Pancreas (tissue), 10 donors: ENCODE measurements around the gene DGCR8. TPM values are rescaled to one million over a fixed set of nuclear protein-coding genes. Genes with fewer than 3 reads are reported as not detected.

Experiments
- ATAC-seq, 4 donors: fragments of 200-7000 bp; cut with Tn5 transposase; one replicate each; pipeline versions ENCODE4 v1.8.0 to v1.9.1; 2020; ENCODE audit warnings: mild to moderate bottlenecking in 4 of 4, moderate library complexity in 4 of 4
- DNase-seq, 6 donors: peaks; one replicate each; pipeline ENCODE4 v3.0.0-alpha.2; 2020
- FAIRE-seq: peaks from 2 replicates; lab custom pipeline; 2012; peaks lifted over from hg19 to GRCh38; lab: Jason Lieb, UNC
- H3K27ac ChIP-seq, 4 donors: fragments of 200-600 bp; sonication (generic); 1 replicate in 3 of 4; 2 replicates in 1 of 4; pipeline versions ENCODE4 v1.5.0 to v1.8.0; 2020
- H3K27me3 ChIP-seq, 4 donors: fragments of 200-600 bp; one replicate each; pipeline ENCODE4 v1.8.0; 2021
- H3K36me3 ChIP-seq, 3 donors: fragments of 200-600 bp; sonication (generic) in 1 of 3; one replicate each; pipeline versions ENCODE4 v1.5.0 to v1.8.0; 2020 to 2021
- H3K4me1 ChIP-seq, 3 donors: fragments of 200-600 bp; one replicate each; pipeline ENCODE4 v1.8.0; 2021
- H3K4me3 ChIP-seq, 4 donors: fragments of 200-600 bp; sonication (generic) in 2 of 4; one replicate each; pipeline versions ENCODE4 v1.5.0 to v1.8.0; 2020 to 2021
- H3K9me3 ChIP-seq, 4 donors: fragments of 200-600 bp; one replicate each; pipeline ENCODE4 v1.8.0; 2021
- CTCF ChIP-seq, 4 donors: fragments of 200-600 bp; sonication (generic) in 3 of 4; IDR thresholded peaks; one replicate each; pipeline versions ENCODE4 v1.5.0 to v1.8.0; 2021; ENCODE audit warnings: antibody characterized with exemption in 4 of 4
- WGBS, 2 donors: extraction: QIAGEN DNeasy Blood & Tissue Kit; methylation state at CpG; one replicate each; pipeline ENCODE4 v1.1.7; 2013; 5-methylcytosine and 5-hydroxymethylcytosine counted together
- intact Hi-C, 3 donors: fragments of 100-400 bp; cut with DNase I; formaldehyde crosslinking; loops; one replicate each; pipeline versions ENCODE4 v1.11.1 to v1.14.2; 2022
- polyA plus RNA-seq, 2 donors: library from polyadenylated mRNA; stranded (reverse); fragments of 200-250 nt; gene quantifications; one replicate each; pipeline ENCODE4 v1.2.3, GENCODE V29; 2013
- total RNA-seq, 6 donors: library from RNA; stranded (reverse); fragmentation: NEBNext Ultra II Directional in 4 of 6; extraction: Animal tissue kit (Norgen Biotek cat#: 25700) in 4 of 6; gene quantifications; one replicate each; pipeline versions ENCODE4 v1.2.1 to v1.2.4, GENCODE V29; 2021 to 2023
- donor health status: healthy with polysubstance abuse.
- donor health status: DM: no; HTN: no; CAD: no; lungs with moderate emphysema.
- donor health status: DM: no; HTN: no; CAD: no.
- donor health status: control.
- donor health status: control.
- donor health status: Bipolar disorder and iron deficiency.
- donor health status: DM: yes; HTN: yes; CAD: no.
- donor health status: DM: no; HTN: no; CAD: no.
- donor health status: DM: no; HTN: no; CAD: no.
- donor health status: DM: yes; HTN: yes; CAD: no.

Gene DGCR8
- total and polyA plus RNA-seq, 8 donors = 14.9 to 31.9 (median 18.9) TPM

- no peaks in the 10 kb centered on the region for H3K9me3 ChIP-seq
- no peak for TF ChIP-seq CTCF (IDR thresholded peaks at IDR 0.05)
- DNase-seq = peak in 1 of 6 donors; percentile 75
- intact Hi-C loops = loop anchor here in 2 of 3 donors (10.0 kb wide), 1 partner anchor 149 kb away; no protein-coding TSS in a partner anchor
- WGBS, 2 donors = 94% methylated on average over 13 of the region's 13 CpGs
- no peak for ATAC-seq
- H3K4me3 ChIP-seq = no peak overlapping the region
- H3K27ac ChIP-seq = no peak overlapping the region
- no peaks in the 10 kb centered on the region for H3K27me3 ChIP-seq
- peaks cover 0 to 10% (median 0%) of the 10 kb centered on the region in 3 donors for H3K36me3 ChIP-seq
- no peak for FAIRE-seq
- H3K4me1 ChIP-seq = peaks cover 0 to 7% (median 5%) of the 10 kb centered on the region in 3 donors
Measured at GRCh38 chr22:20123366-20124082, 43.5 kb downstream of the DGCR8 start.

GRCh38 chr22:20124083-20124787, 44.2 kb downstream of the DGCR8 start:
- DNase-seq = peak in 1 of 6 donors; percentile 72
- no peak overlapping the region for H3K4me3 ChIP-seq
- no peak for FAIRE-seq
- peaks cover 0 to under 1% (median 0%) of the 10 kb centered on the region in 3 donors for H3K4me1 ChIP-seq
- H3K27me3 ChIP-seq = no peaks in the 10 kb centered on the region
- H3K9me3 ChIP-seq = no peaks in the 10 kb centered on the region
- TF ChIP-seq CTCF (IDR thresholded peaks at IDR 0.05) = no peak
- H3K36me3 ChIP-seq = peaks cover 0 to 10% (median 0%) of the 10 kb centered on the region in 3 donors
- ATAC-seq = no peak
- 92 to 97% methylated on average over 10 to 11 of the region's 11 CpGs for WGBS, 2 donors
- intact Hi-C loops = loop anchor here in 2 of 3 donors (10.0 kb wide), 1 partner anchor 149 kb away; no protein-coding TSS in a partner anchor
- no peak overlapping the region for H3K27ac ChIP-seq

- intact Hi-C loops = loop anchor here in 2 of 3 donors (10.0 kb wide), 1 partner anchor 151 kb away; no protein-coding TSS in a partner anchor
- no peaks in the 10 kb centered on the region for H3K9me3 ChIP-seq
- H3K4me3 ChIP-seq = no peak overlapping the region
- peaks cover 0 to 10% (median 0%) of the 10 kb centered on the region in 3 donors for H3K36me3 ChIP-seq
- H3K27ac ChIP-seq = no peak overlapping the region
- no peak for TF ChIP-seq CTCF (IDR thresholded peaks at IDR 0.05)
- no peaks in the 10 kb centered on the region for H3K4me1 ChIP-seq
- WGBS, 2 donors = 80 to 82% methylated on average over 32 of the region's 32 CpGs
- no peaks in the 10 kb centered on the region for H3K27me3 ChIP-seq
- DNase-seq (peak in 1 of 6 donors; percentile 68), ATAC-seq (peak in 1 of 4 donors; percentile 28), FAIRE-seq (no peak)
Measured at GRCh38 chr22:20125201-20126174, 45.4 kb downstream of the DGCR8 start.

GRCh38 chr22:20126284-20127029, 46.4 kb downstream of the DGCR8 start:
- Histone ChIP-seq H3K27ac (no peak overlapping the region), H3K9me3 (no peaks in the 10 kb centered on the region), H3K4me3 (no peak overlapping the region), H3K27me3 (no peaks in the 10 kb centered on the region), H3K4me1 (no peaks in the 10 kb centered on the region), H3K36me3 (peaks cover 0 to 10% (median 0%) of the 10 kb centered on the region in 3 donors)
- FAIRE-seq (no peak), DNase-seq (peak in 1 of 6 donors; percentile 32), ATAC-seq (no peak)
- intact Hi-C loops = loop anchor here in 2 of 3 donors (10.0 kb wide), 1 partner anchor 152 kb away; no protein-coding TSS in a partner anchor
- WGBS, 2 donors = 87 to 89% methylated on average over 19 of the region's 19 CpGs
- TF ChIP-seq CTCF (IDR thresholded peaks at IDR 0.05) = no peak
